RPMI7951 (cell line): ENCODE measurements around the gene TBC1D1. TPM values are rescaled to one million over a fixed set of nuclear protein-coding genes. Genes with fewer than 3 reads are reported as not detected.
"Not testable (repeated sequence)": the region's sequence is repeated elsewhere in the genome, so short reads cannot be mapped to it uniquely, and the experiment has no call there.

Experiments used
- DNase-seq: peaks from one replicate; pipeline ENCODE4 v3.0.0-alpha.2; 2012; ENCODE audit warnings: low read depth
- total RNA-seq: library from RNA; depleted of rRNA; stranded (reverse); fragments of >200 nt; shearing (Covaris generic); gene quantifications from 2 replicates; pipeline ENCODE4 v1.2.3, GENCODE V29; 2014

Gene TBC1D1
- total RNA-seq, 1 experiment from 2014 or later = 68.2 TPM

DNA sequence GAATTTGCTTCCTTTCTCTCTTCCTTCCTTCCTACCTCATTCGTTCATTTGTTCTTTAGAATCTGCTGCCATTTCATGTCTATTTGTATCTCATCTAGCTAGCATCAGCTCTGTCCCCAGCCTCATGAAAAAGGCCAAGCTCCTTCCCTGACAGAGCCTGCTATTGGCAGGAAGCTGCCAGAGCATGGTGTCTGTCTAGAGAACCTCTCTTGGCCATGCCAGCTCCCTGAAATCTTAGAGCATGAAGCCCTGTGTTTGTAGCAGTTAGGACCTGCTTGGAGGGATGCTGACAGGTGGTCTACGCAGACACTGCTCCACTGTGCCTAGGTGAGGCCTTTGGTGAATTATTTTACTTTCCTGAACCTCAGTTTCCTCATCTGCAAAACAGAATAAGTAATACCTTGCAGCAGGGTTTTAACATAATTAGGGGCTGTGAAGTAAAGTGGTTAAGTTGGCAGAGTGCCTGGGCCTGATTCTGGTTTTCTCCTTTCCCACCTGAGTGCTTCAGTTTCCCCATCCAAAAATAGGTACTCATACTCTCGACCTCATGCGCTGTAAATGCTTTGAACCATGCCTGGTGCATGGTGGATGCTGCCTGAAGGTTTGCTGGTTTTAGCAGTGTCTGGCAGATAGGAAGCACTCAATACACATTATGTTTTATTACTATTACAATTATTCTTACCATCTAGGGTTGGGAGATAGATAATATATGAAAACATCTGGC is 74.0 kb downstream of the TBC1D1 start:
- no peak for DNase-seq

DNA sequence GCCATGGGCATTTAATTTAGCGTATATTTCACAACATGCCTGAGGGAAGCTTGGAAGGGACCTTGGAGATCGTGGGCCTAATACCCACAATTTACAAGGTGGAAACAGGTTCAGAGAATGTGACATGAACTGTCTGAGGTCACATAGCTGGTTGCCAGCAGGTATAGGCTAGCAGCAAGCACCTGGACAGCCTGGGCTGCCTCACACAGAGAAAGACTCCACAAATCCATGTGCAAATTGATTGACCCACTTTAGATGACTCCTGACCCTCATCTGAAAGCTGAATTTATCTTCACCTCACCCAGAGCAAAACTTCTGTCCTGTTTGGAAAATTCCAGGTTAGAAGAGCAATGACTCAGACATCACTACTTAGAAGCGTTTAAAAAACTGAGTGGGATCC is 75.2 kb downstream of the TBC1D1 start:
- DNase-seq = no peak

- no peak for DNase-seq
Observed at GRCh38 chr4:37967736-37968135, 76.9 kb downstream of the TBC1D1 start.

GRCh38 chr4:37968747-37969146 is 77.9 kb downstream of the TBC1D1 start:
- peak; percentile 4 for DNase-seq

DNA sequence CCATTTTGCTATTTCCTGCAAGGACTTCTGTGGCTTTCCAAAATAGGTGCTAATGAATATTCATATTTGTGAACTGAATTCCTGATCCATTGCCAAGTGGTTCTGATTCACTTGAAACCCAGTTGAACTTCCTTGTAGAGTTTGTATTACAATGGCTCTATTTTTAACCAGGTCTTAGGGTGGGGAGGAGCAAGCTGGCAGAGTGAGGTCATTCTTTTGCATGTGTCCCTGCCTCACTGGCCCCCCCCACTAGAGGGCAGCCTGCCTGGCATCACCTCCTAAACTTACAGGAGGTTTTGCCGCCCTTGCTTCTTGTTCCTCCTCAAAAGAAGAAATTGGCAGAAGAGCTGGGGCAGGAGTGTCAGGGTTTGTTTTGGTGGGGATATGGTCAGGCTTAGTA is 79.8 kb downstream of the TBC1D1 start:
- DNase-seq = peak; percentile 47

DNA sequence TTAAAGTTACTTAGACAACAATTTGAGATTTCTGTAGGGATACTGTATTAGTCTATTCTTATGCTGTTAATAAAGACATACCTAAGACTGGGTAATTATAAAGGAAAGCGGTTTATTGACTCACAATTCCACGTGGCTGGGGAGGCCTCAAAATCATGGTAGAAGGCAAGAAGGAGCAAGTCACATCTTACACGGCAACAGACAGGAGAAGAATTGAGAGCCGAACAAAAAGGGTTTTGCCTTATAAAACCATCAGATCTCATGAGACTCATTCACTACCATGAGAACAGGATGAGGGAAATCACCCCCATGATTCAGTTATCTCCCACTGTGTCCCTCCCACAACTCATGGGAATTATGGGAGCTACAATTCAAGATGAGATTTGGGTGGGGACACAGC is 80.3 kb downstream of the TBC1D1 start:
- no peak for DNase-seq

DNA sequence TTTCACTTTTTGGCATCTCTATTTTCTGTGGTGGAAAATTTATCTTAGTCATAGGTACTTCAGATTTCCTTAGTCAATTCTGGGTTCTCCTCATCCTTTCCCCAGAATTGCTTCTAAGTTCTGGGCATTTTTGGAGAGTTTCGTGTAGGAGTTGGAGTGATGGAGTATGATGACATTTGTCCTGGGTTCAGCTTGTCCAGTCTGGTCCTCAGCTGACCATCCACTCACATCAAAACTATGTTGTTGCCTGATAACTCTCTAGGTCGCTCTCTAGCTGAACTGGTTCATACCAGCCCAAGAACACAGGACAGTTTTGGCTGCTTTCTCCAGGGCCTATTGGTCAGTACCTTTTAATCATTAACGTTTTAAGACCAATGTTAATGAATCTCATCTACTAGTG is 82.6 kb downstream of the TBC1D1 start:
- no peak for DNase-seq

DNA sequence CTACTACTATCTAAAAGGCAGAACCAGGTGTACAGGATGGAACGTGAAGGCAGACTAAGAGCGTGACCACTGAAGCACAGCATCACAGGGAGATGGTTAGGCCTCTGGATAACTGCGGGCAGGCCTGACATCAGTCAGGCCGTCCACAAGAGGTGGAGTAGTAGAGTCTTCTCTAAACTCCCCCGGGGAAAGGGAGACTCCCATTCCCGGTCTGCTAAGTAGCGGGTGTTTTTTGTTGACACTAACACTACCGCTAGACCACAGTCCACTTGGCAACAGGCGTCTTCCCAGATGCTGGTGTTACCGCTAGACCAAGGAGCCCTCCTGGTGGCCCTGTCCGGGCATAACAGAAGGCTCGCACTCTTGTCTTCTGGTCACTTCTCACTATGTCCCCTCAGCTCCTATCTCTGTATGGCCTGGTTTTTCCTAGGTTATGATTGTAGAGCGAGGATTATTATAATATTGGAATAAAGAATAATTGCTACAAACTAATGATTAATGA is 84.5 kb downstream of the TBC1D1 start:
- DNase-seq = not testable (repeated sequence)

DNA sequence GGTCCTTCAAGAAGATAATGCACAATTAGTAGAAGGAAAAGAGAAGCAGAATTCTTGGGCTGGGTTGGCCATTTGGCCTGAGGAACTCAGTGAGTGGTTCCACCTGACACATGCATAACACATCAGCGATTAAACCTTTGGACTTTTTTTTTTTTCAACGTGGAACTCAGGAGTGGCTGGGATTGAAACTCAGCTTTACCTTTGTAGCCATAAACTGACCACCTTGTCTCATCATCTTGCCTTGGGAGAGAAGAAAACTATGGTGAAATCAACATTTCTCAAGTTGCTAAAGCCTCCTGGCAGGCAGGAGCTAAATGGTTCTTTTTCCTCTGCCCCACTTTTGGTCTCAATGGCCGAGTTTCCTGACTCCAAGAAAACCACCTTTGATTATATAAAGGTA is 85.6 kb downstream of the TBC1D1 start:
- DNase-seq = no peak

DNA sequence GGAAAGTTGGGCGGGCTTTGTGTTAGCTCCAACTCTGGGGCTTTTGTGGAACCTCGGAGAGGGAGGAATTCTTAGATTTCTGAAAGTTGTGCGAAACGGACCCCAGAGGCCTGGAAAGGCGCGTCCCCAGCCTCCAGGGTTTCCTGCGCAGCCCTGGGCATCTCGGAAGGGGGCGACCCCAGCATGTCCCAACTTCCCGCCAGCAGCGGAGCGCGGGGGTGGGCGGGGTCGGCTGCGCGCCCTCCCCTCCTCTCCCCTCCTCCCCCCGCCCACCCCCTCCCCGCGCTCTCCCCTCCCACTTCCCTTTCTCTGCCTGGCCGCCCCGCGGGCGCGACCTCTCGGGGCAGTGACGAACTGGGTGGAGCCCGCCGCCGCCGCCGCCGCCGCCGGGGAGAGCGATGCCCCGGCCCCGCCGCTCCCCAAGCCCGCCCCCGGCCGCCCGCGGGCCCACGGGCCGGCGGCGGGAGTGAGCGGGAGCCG is 86.1 kb downstream of the TBC1D1 start:
- peak; percentile 76 for DNase-seq

DNA sequence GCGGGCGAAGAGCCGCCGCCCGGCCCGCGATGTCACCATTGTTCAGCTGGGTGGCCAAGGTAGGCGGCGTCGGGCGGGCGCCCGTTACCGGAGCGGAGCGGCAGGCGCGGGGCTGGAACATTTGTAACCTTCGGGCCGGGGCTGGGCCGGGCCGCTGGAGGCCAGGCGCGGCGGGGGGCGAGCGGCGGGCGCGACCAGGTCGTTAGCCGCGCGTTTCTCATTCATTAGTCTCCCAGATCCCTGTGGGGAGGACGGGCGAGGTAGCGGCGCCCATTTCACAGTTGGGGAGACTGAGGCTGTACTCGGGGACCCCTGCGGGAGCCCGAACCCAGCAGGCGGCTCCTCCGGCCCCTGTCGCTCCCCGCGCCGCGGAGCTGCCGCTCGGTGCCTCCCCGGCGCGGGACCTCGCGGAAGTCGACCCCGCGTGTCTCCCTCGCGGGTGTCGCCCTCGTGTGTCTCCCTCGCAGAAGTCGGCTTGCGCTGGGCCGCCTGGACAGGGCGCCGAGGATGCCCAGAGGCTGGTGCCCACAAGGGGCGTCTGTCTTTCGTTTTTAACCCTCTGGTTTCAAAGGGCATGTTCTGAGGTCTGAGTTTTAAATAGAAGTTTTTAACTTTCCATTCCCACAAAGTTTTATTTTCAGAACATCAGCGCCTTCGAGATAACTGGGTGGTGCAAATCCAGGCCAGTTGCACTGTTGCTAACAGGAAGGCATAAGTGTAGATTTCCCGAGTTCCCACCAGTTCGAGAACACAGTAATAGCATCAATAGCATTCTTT is 86.8 kb downstream of the TBC1D1 start:
- DNase-seq = peak; percentile 68

DNA sequence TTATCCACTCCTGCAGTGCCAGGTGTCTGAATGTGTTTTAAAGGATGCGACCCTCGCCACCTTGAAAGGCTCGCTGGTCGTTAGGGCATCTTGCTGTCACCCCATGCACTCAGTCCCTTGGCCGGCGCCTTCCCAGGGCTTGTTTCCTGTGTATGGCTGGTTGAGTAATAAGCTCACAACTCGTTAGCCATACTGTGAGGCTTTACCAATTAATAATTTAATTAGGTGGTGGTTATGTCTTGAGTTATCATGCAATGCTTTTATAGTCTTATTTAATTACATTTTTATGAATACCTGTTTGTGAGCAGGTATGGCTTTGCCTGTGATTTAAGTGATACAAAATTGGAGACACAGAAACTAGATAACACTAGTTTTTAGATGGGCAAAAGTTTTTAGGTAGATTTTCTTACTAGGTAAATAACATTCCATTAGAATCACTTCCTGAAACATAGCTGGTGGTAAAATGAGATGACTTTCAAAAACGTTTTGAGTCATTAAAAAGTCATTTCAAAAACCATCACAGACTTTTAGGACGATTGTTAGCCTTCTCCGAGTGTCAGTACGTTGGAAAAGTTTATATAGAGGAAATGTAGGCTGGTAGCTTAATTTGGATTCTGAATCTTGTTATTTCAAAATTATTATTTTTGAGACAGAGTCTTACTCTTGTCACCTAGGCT is 87.5 kb downstream of the TBC1D1 start:
- DNase-seq = no peak

DNA sequence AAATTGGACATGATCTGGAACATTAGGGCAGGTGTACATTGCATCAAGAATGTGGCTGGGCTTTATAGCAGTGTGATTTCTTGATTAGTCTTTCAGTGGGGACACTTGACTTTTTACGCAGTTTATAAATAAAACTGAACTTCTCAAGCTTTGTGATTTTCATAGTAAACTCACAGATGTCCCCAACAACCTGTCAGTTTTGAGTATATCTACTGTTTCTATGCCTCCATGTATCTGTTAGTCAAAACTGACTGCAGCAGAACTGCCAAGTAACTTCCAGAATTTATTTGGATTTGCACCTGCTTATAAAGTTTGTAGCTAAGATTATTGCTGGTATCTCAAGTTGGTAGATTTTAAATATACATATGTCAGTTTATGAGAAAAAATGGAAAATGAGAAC is 89.4 kb downstream of the TBC1D1 start:
- no peak for DNase-seq

DNA sequence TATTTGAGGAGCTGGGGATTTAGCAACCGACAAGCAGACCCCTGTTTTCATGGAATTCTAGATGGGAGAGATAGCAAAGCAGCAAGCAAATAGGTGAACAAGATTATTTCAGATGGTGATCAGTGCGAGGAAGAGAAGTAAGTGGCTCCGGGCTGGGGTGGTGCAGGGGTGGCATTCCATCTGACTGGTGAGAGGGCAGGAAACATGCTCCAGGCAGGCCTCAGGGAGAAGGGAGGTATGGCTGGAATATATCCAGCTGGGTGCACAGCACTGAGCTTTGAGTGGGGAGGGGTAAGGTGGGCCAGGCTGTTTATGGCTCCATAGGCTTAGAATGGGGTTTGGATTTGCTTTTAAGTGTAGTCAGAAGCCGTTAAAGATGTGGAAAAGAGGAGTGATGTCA is 90.5 kb downstream of the TBC1D1 start:
- DNase-seq = no peak

DNA sequence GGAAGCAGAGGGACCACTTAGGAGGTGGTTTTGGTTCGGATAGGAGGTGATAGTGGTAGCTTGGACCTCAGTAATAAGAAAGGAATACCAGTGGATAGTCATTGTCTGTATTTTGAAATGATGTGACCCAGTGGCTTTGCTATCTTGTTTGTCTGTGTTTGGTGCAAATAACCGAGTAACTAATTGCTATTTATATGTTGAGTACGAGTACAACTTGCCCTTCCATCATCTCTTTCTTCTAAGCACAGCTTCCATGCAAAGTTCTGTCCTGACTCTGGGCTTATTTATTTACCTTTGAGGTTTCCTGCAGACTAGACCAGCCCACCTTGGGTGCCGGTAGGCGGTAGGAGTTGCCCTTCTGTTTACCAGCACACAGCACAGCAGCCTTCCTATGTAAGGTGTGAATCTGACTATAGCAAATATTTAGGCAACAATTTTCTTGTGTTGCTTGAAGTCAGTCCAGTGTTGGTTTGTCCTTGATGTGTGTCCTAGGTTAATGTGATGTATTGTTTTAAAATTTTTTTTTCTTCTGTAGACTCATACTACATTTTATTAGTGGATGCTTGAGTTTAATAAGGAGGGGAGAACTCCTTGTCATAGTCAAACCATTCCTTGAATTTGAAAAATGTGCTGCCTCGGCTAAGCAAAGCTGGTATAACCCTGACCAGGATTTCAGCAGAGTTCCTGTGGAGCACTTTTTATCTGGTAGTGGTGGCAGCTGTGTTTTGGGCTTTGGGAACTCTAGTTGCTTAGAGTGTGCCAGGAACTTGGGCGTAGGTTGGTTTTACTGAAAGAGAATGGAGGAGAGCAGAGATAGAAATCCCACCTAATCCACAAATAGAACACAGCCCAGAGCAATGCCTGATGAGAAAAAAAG is 91.2 kb downstream of the TBC1D1 start:
- no peak for DNase-seq

DNA sequence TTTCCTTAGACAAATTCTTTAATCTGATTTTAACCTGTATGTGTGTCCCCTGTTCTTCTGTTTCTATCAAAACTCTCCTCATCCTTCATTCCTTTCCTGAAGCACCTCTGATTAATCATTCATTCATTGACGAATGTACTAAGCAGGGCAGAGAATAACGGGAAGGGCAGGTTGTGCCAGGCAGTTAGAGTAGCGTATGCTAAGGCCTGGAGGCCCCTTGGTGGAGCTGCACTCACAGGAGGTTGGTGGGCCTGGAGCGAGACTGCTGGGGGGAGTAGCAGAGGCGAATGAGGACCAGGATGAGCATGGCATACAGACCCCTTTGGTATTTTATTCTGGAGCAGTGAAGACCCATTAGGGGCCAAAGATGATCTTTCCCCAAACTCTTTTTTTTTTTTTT is 91.9 kb downstream of the TBC1D1 start:
- DNase-seq = no peak

- peak; percentile 17 for DNase-seq
Observed at GRCh38 chr4:37983951-37984350, 93.1 kb downstream of the TBC1D1 start.

DNA sequence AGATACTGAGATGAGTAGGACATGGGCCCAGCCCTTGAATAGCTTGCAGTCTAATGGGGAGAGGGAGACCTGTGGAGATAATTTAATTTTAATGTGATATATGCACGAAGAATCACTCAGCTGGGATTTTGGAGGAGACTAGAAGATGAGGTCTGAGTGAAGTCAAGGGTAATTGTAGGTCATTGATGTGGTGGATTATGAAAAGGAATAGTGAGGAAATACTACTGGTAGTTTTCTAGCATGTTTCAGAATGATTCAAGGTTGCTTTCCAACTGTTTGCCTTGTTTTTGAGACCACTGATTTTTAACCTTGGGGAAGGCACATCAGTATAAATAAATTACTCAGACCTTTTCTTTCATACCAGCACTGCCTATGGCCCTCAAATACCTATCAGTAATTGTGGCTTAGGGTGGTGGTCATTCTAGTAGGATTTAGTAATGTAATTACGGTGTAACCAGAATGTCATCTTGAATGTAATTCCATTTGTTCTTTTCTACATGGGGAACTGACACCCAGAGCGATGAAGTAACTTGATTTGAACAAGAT is 94.9 kb downstream of the TBC1D1 start:
- no peak for DNase-seq

- DNase-seq = no peak
Observed at GRCh38 chr4:37988670-37989069, 97.8 kb downstream of the TBC1D1 start.

GRCh38 chr4:37989398-37990260 is 98.7 kb downstream of the TBC1D1 start:
- DNase-seq = no peak
